ENCODE data around the gene NRG3. TPM values are rescaled to one million over a fixed set of nuclear protein-coding genes. Genes with fewer than 3 reads are reported as not detected.

The NRG3 gene
- total RNA-seq, 4 donors from 2014 or later = under 0.01 to 0.65 (median 0.17) TPM

DNA sequence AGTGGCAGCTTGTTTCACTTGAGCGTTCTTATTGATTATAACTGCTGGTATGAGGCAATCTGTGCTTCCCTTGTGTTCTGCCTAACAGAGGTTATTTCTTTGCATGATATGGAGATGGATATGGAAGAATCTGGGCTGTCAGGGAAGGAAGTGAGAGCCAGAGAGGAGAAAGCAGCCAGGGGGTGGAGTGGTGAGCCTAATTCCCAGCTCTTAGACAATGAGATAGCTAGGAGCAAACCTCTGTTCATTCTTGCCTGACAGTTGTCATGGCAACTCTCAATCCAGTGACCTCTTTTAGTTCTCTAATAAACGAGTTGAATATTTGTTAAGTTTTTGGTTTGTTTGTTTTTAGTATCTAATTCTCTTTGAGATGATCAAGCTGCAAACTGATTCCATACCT lies 214.3 kb downstream of the NRG3 start:
- 32% methylated on average over 2 of the region's 2 CpGs for WGBS
- H3K9me3 ChIP-seq = no peaks in the 10 kb centered on the region
- no peak for DNase-seq (ENCODE audit: extremely low spot score)
- no peaks in the 10 kb centered on the region for H3K27me3 ChIP-seq
- intact Hi-C loops (cut with DNase I) = no loop called here
- no peaks in the 10 kb centered on the region for H3K36me3 ChIP-seq
- TF ChIP-seq, protein P1, sequence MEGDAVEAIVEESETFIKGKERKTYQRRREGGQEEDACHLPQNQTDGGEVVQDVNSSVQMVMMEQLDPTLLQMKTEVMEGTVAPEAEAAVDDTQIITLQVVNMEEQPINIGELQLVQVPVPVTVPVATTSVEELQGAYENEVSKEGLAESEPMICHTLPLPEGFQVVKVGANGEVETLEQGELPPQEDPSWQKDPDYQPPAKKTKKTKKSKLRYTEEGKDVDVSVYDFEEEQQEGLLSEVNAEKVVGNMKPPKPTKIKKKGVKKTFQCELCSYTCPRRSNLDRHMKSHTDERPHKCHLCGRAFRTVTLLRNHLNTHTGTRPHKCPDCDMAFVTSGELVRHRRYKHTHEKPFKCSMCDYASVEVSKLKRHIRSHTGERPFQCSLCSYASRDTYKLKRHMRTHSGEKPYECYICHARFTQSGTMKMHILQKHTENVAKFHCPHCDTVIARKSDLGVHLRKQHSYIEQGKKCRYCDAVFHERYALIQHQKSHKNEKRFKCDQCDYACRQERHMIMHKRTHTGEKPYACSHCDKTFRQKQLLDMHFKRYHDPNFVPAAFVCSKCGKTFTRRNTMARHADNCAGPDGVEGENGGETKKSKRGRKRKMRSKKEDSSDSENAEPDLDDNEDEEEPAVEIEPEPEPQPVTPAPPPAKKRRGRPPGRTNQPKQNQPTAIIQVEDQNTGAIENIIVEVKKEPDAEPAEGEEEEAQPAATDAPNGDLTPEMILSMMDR (IDR thresholded peaks at IDR 0.05) = no peak
- TF ChIP-seq EP300 (IDR thresholded peaks at IDR 0.05) (no peak), POLR2AphosphoS5 (IDR thresholded peaks at IDR 0.05) (no peak), POLR2A (IDR thresholded peaks at IDR 0.05; ENCODE audit: low read depth) (no peak)
- no peak overlapping the region for H3K27ac ChIP-seq (replicated peaks in 1 of 4)
- H3K4me3 ChIP-seq = no peak overlapping the region
- H3K4me1 ChIP-seq = no peaks in the 10 kb centered on the region

DNA sequence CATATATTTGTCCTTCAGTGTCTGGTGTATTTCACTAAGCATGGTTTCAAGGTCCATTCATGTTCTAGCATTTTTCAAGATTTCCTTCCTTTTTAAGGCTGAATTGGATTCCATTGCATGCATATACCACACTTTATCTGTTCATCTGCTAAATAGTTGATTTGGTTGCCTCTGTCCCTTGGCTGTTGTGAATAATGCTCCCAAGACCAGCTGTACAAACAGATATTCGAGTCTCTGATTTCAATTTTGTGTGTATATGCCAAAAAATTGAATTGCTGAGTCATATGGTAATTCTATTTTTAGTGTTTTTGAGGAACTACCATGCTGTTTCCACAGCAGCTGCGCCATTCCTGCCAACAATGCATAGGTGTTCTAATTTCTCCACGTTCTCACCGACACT lies 216.4 kb downstream of the NRG3 start:
- TF ChIP-seq POLR2AphosphoS5 (IDR thresholded peaks at IDR 0.05) (no peak), EP300 (IDR thresholded peaks at IDR 0.05) (no peak), POLR2A (IDR thresholded peaks at IDR 0.05; ENCODE audit: low read depth) (no peak)
- TF ChIP-seq, protein P1 (IDR thresholded peaks at IDR 0.05) = no peak
- Histone ChIP-seq H3K27ac (replicated peaks in 1 of 4) (no peak overlapping the region), H3K27me3 (no peaks in the 10 kb centered on the region), H3K9me3 (no peaks in the 10 kb centered on the region), H3K36me3 (no peaks in the 10 kb centered on the region), H3K4me1 (no peaks in the 10 kb centered on the region), H3K4me3 (no peak overlapping the region)
- no peak for DNase-seq (ENCODE audit: extremely low spot score)
- intact Hi-C loops (cut with DNase I) = no loop called here
- WGBS = 80% methylated on average over 4 of the region's 4 CpGs

DNA sequence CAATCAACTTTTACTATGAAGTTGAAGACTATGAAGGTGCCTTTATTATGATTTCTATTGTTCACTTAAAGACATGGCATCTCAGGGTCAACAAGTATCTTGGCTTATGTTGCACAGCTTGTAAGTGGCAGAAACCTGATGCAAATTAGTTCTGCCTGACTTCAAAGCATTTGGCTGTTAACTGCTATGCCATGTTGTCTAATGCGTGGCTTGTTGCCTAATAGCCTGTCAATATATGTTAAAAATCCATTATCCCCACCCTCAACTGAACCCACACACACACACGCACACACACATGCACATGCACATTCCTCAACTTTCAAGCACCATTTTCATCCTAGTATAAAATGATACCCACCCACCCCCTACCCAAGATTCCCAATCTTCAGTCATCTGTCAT lies 217.1 kb downstream of the NRG3 start:
- Histone ChIP-seq H3K36me3 (no peaks in the 10 kb centered on the region), H3K27ac (replicated peaks in 1 of 4) (no peak overlapping the region), H3K9me3 (no peaks in the 10 kb centered on the region), H3K4me1 (no peaks in the 10 kb centered on the region), H3K27me3 (no peaks in the 10 kb centered on the region), H3K4me3 (no peak overlapping the region)
- WGBS = 67% methylated on average over 2 of the region's 2 CpGs
- no peak for DNase-seq (ENCODE audit: extremely low spot score)
- intact Hi-C loops (cut with DNase I) = no loop called here
- TF ChIP-seq EP300 (IDR thresholded peaks at IDR 0.05) (no peak), POLR2A (IDR thresholded peaks at IDR 0.05; ENCODE audit: low read depth) (no peak), POLR2AphosphoS5 (IDR thresholded peaks at IDR 0.05) (no peak)
- TF ChIP-seq, protein P1 (IDR thresholded peaks at IDR 0.05) = no peak

DNA sequence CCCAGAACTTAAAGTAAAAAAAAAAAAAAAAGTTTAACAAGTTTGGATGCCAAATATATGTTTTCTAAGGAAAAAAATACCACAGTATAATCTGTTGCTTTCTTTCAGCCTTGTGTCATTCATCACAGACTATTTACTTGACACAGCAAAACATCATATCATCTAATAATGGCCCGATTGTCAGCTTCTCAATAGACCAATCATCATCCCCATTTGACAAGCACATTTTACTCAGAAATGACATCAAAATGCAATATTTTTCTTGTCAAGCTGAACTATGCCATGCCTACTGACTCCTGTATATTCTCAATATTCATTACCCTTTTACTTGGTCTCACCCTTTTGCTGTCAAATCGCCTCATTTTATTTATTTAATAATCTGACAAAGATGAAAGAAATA lies 249.7 kb downstream of the NRG3 start:
- no peaks in the 10 kb centered on the region for H3K9me3 ChIP-seq
- no peaks in the 10 kb centered on the region for H3K4me1 ChIP-seq
- H3K27me3 ChIP-seq = no peaks in the 10 kb centered on the region
- DNase-seq (ENCODE audit: extremely low spot score) = no peak
- no peak overlapping the region for H3K27ac ChIP-seq (replicated peaks in 1 of 4)
- intact Hi-C loops (cut with DNase I) = no loop called here
- no peaks in the 10 kb centered on the region for H3K36me3 ChIP-seq
- WGBS = 66% methylated on average over 2 of the region's 2 CpGs
- no peak for TF ChIP-seq EP300 (IDR thresholded peaks at IDR 0.05)
- TF ChIP-seq, protein P1 (IDR thresholded peaks at IDR 0.05) = no peak
- TF ChIP-seq POLR2A (IDR thresholded peaks at IDR 0.05; ENCODE audit: low read depth) = no peak
- no peak for TF ChIP-seq POLR2AphosphoS5 (IDR thresholded peaks at IDR 0.05)
- H3K4me3 ChIP-seq = no peak overlapping the region

DNA sequence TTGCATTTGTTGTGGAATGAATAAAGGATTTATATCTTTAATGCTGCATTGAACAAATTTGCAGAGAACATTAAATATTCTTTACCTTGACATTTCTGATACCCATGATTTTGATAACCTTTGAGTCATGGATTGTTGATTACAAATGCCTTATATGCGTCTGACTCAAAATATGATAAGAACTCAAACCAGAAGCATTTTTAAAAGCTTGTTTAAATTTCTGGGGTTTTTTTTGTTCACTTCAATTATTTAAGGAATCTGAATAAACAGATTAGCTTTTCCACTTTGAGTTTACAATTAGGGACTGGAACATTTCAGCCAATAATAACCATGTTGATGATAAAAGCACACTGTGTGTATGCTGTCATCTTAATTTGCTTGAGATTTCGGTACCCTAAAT lies 253.5 kb downstream of the NRG3 start:
- H3K9me3 ChIP-seq = peaks cover 0 to 3% (median 0%) of the 10 kb centered on the region in 4 donors
- H3K27me3 ChIP-seq = no peaks in the 10 kb centered on the region
- TF ChIP-seq POLR2A (IDR thresholded peaks at IDR 0.05; ENCODE audit: low read depth) = no peak
- no peak for TF ChIP-seq POLR2AphosphoS5 (IDR thresholded peaks at IDR 0.05)
- no peak for TF ChIP-seq EP300 (IDR thresholded peaks at IDR 0.05)
- TF ChIP-seq, protein P1 (IDR thresholded peaks at IDR 0.05) = no peak
- no peaks in the 10 kb centered on the region for H3K4me1 ChIP-seq
- H3K36me3 ChIP-seq = no peaks in the 10 kb centered on the region
- no peak for DNase-seq (ENCODE audit: extremely low spot score)
- WGBS = 79% methylated on average over 2 of the region's 2 CpGs
- no peak overlapping the region for H3K27ac ChIP-seq (replicated peaks in 1 of 4)
- H3K4me3 ChIP-seq = no peak overlapping the region
- intact Hi-C loops (cut with DNase I) = no loop called here

Measured in esophagus muscularis mucosa (tissue), 4 donors.